ENCODE measurements around the gene UBXN2A.

Gene UBXN2A

GRCh38 chr2:23939987-23940717 lies at the start of gene UBXN2A:
UBXN2A (plus strand) TSS chr2:23940463; CDS start chr2:23958315, 17,852 bp downstream.
- Histone ChIP-seq H3K27me3 (ENCODE audit: insufficient read depth, low read length) (no peaks in the 10 kb centered on the region), H3K4me1 (ENCODE audit: insufficient read depth, low read length, severe bottlenecking) (peaks cover 24% of the 10 kb centered on the region), H3K9me2 (ENCODE audit: low read depth, low read length) (no peaks in the 10 kb centered on the region), H4K20me1 (ENCODE audit: insufficient read depth, low read length) (no peaks in the 10 kb centered on the region), H3K4me2 (ENCODE audit: low read length) (peak within 1 kb of the TSS; percentile 85), H3K9me3 (ENCODE audit: low read length) (no peaks in the 10 kb centered on the region), H3F3A (ENCODE audit: insufficient read depth, low read length) (no peaks in the 10 kb centered on the region), H3K27ac (ENCODE audit: low read depth, low read length, poor library complexity, severe bottlenecking) (peak within 1 kb of the TSS; percentile 76), H2AFZ (ENCODE audit: low read length) (peak within 1 kb of the TSS; percentile 94; the same call in 1 of the 2 replicates), H3K79me2 (ENCODE audit: insufficient read depth, low read length) (peaks cover 27% of the 10 kb centered on the region), H3K9ac (ENCODE audit: low read length) (peak within 1 kb of the TSS; percentile 77), H3K36me3 (ENCODE audit: insufficient read depth, low read length) (no peaks in the 10 kb centered on the region), H3K4me3 (ENCODE audit: low read depth, low read length, poor library complexity, severe bottlenecking) (peak within 1 kb of the TSS; percentile 81)
- TF ChIP-seq EZH2 (IDR thresholded peaks at IDR 0.05; ENCODE audit: borderline replicate concordance, low read length) (no peak), CTCF (IDR thresholded peaks at IDR 0.05; ENCODE audit: low read length) (no peak)

DNA sequence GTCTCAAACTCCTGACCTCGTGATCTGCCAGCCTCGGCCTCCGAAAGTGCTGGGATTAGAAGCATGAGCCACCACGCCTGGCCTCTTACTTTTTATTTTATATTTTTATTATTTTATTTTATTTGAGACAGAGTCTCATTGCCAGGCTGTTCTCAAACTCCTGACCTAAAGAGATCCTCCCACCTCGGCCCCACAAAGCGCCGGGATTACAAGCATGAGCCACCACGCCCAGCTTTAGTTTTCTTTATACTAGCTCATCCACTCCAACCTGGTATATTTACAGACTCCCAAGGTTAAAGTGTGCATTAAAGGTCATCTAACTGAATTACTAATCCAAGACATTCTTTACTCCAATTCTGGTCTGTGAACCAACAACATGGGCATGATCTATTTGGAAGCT lies 40.1 kb upstream of the UBXN2A start:
- Histone ChIP-seq H3K9me2 (ENCODE audit: low read depth, low read length) (no peaks in the 10 kb centered on the region), H3K4me2 (ENCODE audit: low read length) (no peak overlapping the region), H3K36me3 (ENCODE audit: insufficient read depth, low read length) (peaks cover 4% of the 10 kb centered on the region; the same call in 1 of the 2 replicates), H3K27me3 (ENCODE audit: insufficient read depth, low read length) (no peaks in the 10 kb centered on the region), H3K9me3 (ENCODE audit: low read length) (no peaks in the 10 kb centered on the region), H3F3A (ENCODE audit: insufficient read depth, low read length) (no peaks in the 10 kb centered on the region), H3K27ac (ENCODE audit: low read depth, low read length, poor library complexity, severe bottlenecking) (no peak overlapping the region), H3K79me2 (ENCODE audit: insufficient read depth, low read length) (peaks cover 58% of the 10 kb centered on the region), H3K9ac (ENCODE audit: low read length) (no peak overlapping the region), H4K20me1 (ENCODE audit: insufficient read depth, low read length) (no peaks in the 10 kb centered on the region), H3K4me3 (ENCODE audit: low read depth, low read length, poor library complexity, severe bottlenecking) (no peak overlapping the region), H2AFZ (ENCODE audit: low read length) (no peak overlapping the region), H3K4me1 (ENCODE audit: insufficient read depth, low read length, severe bottlenecking) (peaks cover 25% of the 10 kb centered on the region)
- TF ChIP-seq EZH2 (IDR thresholded peaks at IDR 0.05; ENCODE audit: borderline replicate concordance, low read length) (no peak), CTCF (IDR thresholded peaks at IDR 0.05; ENCODE audit: low read length) (no peak)

DNA sequence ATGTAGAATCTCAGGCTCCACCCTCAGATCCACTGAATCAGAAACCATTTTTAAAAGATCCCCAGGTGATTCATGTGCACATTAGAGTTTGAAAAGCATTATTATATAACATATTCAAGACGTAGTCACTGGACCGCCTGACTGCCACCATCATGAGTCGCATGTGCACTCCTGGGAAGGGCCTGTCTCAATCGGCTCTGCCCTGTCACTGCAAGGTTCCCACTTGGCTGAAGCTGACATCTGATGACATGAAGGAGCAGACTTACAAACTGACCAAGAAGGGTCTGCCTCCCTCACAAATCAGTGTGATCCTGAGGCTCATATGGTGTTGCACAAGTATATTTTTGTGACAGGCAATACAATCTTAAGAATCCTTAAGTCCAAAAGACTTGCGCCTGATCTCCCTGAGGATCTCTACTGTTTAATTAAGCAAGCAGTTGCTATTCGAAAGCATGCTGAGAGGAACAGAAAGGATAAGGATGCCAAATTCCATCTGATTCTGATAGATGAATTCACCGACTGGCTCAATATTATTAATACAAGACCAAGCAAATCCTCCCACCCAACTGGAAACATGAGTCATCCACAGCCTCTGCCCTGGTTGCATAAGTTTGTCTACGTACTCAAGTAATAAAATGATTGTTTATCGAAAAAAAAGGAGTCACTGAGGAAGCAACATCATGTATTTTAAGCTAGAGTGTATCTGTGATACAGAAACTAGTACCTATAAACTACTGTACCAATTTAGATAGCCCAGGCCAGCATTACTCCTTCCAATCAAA lies 39.5 kb upstream of the UBXN2A start:
- Histone ChIP-seq H3K27me3 (ENCODE audit: insufficient read depth, low read length) (no peaks in the 10 kb centered on the region), H2AFZ (ENCODE audit: low read length) (no peak overlapping the region), H3K79me2 (ENCODE audit: insufficient read depth, low read length) (peaks cover 64% of the 10 kb centered on the region), H3K9me2 (ENCODE audit: low read depth, low read length) (no peaks in the 10 kb centered on the region), H3K4me1 (ENCODE audit: insufficient read depth, low read length, severe bottlenecking) (peaks cover 28% of the 10 kb centered on the region), H4K20me1 (ENCODE audit: insufficient read depth, low read length) (no peaks in the 10 kb centered on the region), H3F3A (ENCODE audit: insufficient read depth, low read length) (no peaks in the 10 kb centered on the region), H3K9ac (ENCODE audit: low read length) (no peak overlapping the region), H3K9me3 (ENCODE audit: low read length) (no peaks in the 10 kb centered on the region), H3K4me2 (ENCODE audit: low read length) (no peak overlapping the region), H3K36me3 (ENCODE audit: insufficient read depth, low read length) (peaks cover 4% of the 10 kb centered on the region; the same call in 1 of the 2 replicates), H3K4me3 (ENCODE audit: low read depth, low read length, poor library complexity, severe bottlenecking) (no peak overlapping the region), H3K27ac (ENCODE audit: low read depth, low read length, poor library complexity, severe bottlenecking) (no peak overlapping the region)
- no peak for TF ChIP-seq CTCF (IDR thresholded peaks at IDR 0.05; ENCODE audit: low read length)

All from OCI-LY1 (cell line).